KBM-7 (cell line): ENCODE results near the gene CCNA2.

ENCODE experiments used
- DNase-seq: peaks from one replicate; pipeline ENCODE4 v3.0.0-alpha.2; 2015
- in situ Hi-C: fragments of 300-500 bp; cut with MboI; formaldehyde crosslinking; loops from 2 replicates; pipeline ENCODE4 v1.14.3; 2020; ENCODE audit warnings: low sequenced_read_pairs, low pct_unique_long_range_greater_than_20kb, mixed read lengths

Gene CCNA2

GRCh38 chr4:121823505-121824170 is at the start of gene CCNA2:
Gene CCNA2, minus strand, starts transcription at chr4:121823883. Its CDS starts 255 bp downstream, at chr4:121823628.
- in situ Hi-C loops = no loop called here
- peak; percentile 97 for DNase-seq

- in situ Hi-C loops = no loop called here
Measured at GRCh38 chr4:121869841-121870822, 46.4 kb upstream of the CCNA2 start, which contains the start of gene BBS7. Gene BBS7, minus strand, starts transcription at chr4:121870474. Its CDS starts 161 bp downstream, at chr4:121870313.

GRCh38 chr4:121863799-121864198 is 40.1 kb upstream of the CCNA2 start:
- in situ Hi-C loops = no loop called here
- no peak for DNase-seq

More at GRCh38 chr4:121869841-121870822, 46.4 kb upstream of the CCNA2 start, which contains the start of gene BBS7:
- peak; percentile 99 for DNase-seq

- in situ Hi-C loops = no loop called here
- no peak for DNase-seq
Measured at GRCh38 chr4:121861426-121861825, 37.7 kb upstream of the CCNA2 start.

- in situ Hi-C loops = no loop called here
- DNase-seq = no peak
Measured at GRCh38 chr4:121860121-121860520, 36.4 kb upstream of the CCNA2 start.

GRCh38 chr4:121851354-121851753 is 27.7 kb upstream of the CCNA2 start:
- in situ Hi-C loops = no loop called here
- no peak for DNase-seq

- no peak for DNase-seq
- in situ Hi-C loops = no loop called here
Measured at GRCh38 chr4:121846662-121847061, 23.0 kb upstream of the CCNA2 start.

GRCh38 chr4:121842862-121843261 is 19.2 kb upstream of the CCNA2 start:
- no peak for DNase-seq
- in situ Hi-C loops = no loop called here

GRCh38 chr4:121838136-121838535 is 14.5 kb upstream of the CCNA2 start:
- in situ Hi-C loops = no loop called here
- no peak for DNase-seq

- DNase-seq = no peak
- in situ Hi-C loops = no loop called here
Measured at GRCh38 chr4:121829511-121829910, 5.8 kb upstream of the CCNA2 start.

- in situ Hi-C loops = no loop called here
- no peak for DNase-seq
Measured at GRCh38 chr4:121827853-121828252, 4.2 kb upstream of the CCNA2 start.

GRCh38 chr4:121824950-121825349 is 1.3 kb upstream of the CCNA2 start:
- in situ Hi-C loops = no loop called here
- DNase-seq = no peak

- DNase-seq = no peak
- in situ Hi-C loops = no loop called here
Measured at GRCh38 chr4:121824171-121824527, 466 bp upstream of the CCNA2 start.

GRCh38 chr4:121822796-121823504 is 733 bp downstream of the CCNA2 start:
- peak; percentile 67 for DNase-seq
- in situ Hi-C loops = no loop called here

GRCh38 chr4:121822047-121822446 is 1.6 kb downstream of the CCNA2 start:
- no peak for DNase-seq
- in situ Hi-C loops = no loop called here

GRCh38 chr4:121819216-121819965 is 4.3 kb downstream of the CCNA2 start:
- in situ Hi-C loops = no loop called here

GRCh38 chr4:121818215-121818614 is 5.5 kb downstream of the CCNA2 start:
- no peak for DNase-seq
- in situ Hi-C loops = no loop called here

More at GRCh38 chr4:121819216-121819965, 4.3 kb downstream of the CCNA2 start:
- no peak for DNase-seq

GRCh38 chr4:121817701-121818100 is 6.0 kb downstream of the CCNA2 start:
- in situ Hi-C loops = no loop called here
- no peak for DNase-seq

- DNase-seq = no peak
- in situ Hi-C loops = no loop called here
Measured at GRCh38 chr4:121817006-121817405, 6.7 kb downstream of the CCNA2 start.
